Measurements from ENCODE around the gene HGFAC. TPM values are rescaled to one million over a fixed set of nuclear protein-coding genes. Genes with fewer than 3 reads are reported as not detected.

The HGFAC gene
- total and polyA plus RNA-seq, 10 of the 15 experiments (the other 5 are each of a cell fraction or from before 2014, with no cell fraction given): 0.38 TPM; not detected in 9

- TF ChIP-seq ETV6 (conservative IDR thresholded peaks at IDR 0.05 in 1 of 2, IDR thresholded peaks at IDR 0.05 in 1 of 2; ENCODE audit: borderline replicate concordance in 1 of 2, low read depth in 1 of 2): no peak
- TF ChIP-seq CHD1 (IDR thresholded peaks at IDR 0.05; ENCODE audit: low read depth, low read length): no peak
- no peak for TF ChIP-seq FOXK2 (IDR thresholded peaks at IDR 0.05)
- TF ChIP-seq FOS (IDR thresholded peaks at IDR 0.05; ENCODE audit: borderline replicate concordance, extremely low read depth, insufficient read length): no peak
Measured at GRCh38 chr4:3482707-3483106, 40.9 kb downstream of the HGFAC start (continued).

- 53% methylated on average over 22 of the region's 23 CpGs for WGBS (ENCODE audit: insufficient coverage, insufficient replicate concordance, low lambda C conversion rate, missing lambda C conversion rate)
- no TSS peak for BruUV-seq (replicated peaks)
- intact Hi-C loops (cut with micrococcal nuclease; ENCODE audit: unreplicated experiment): no loop called here
- Histone ChIP-seq H3K4me3 (no peak overlapping the region), H3K36me3 (ENCODE audit: control insufficient read depth in 2 of 2, insufficient read depth in 2 of 2, low read length in 1 of 2) (no peaks in the 10 kb centered on the region), H3K9ac (ENCODE audit: control insufficient read depth, insufficient read depth, low read length) (no peak overlapping the region), H4K20me1 (ENCODE audit: control insufficient read depth, insufficient read depth) (no peaks in the 10 kb centered on the region), H3K4me2 (ENCODE audit: control insufficient read depth, insufficient read depth) (no peak overlapping the region), H3K27me3 (replicated peaks in 1 of 2; ENCODE audit: control insufficient read depth in 2 of 2, insufficient read depth in 2 of 2, low read length in 1 of 2) (peaks cover 2 to 6% of the 10 kb centered on the region in 2 experiments; a peak in 3 of 4 replicates), H2AFZ (ENCODE audit: control insufficient read depth, low read depth, low read length) (no peak overlapping the region), H3K4me1 (ENCODE audit: control insufficient read depth, insufficient read depth, low read length) (no peaks in the 10 kb centered on the region; the same call in 1 of the 2 replicates), H3K27ac (ENCODE audit: control insufficient read depth, insufficient read depth) (no peak overlapping the region), H3K79me2 (ENCODE audit: control insufficient read depth, insufficient read depth, low read length) (no peaks in the 10 kb centered on the region), H3K9me3 (replicated peaks; ENCODE audit: control insufficient read depth, insufficient read depth, low read length) (no peaks in the 10 kb centered on the region)
- ATAC-seq: no peak
- ChIA-PET POLR2A (no interaction called here), RAD21 (ENCODE audit: unreplicated experiment) (no interaction called here), CTCF (interaction anchor here (0.8 kb wide), 1 partner anchor 9 kb away, joined by 3 read pairs; no protein-coding TSS in a partner anchor), SMC1A (ENCODE audit: uncharacterized antibody, unreplicated experiment) (no interaction called here)
- no peak for FAIRE-seq
- in situ Hi-C loops (cut with MboI): no loop called here
- DNase-seq (ENCODE audit: low read depth, low spot score): no peak
- TF ChIP-seq CBX5 (IDR thresholded peaks at IDR 0.05; ENCODE audit: low read depth): no peak
- no peak for TF ChIP-seq NR2C2 (IDR thresholded peaks at IDR 0.05; ENCODE audit: borderline replicate concordance, control insufficient read depth, insufficient read length, low read depth)
- TF ChIP-seq MAX (IDR thresholded peaks at IDR 0.05; ENCODE audit: low read depth, low read length): no peak
- TF ChIP-seq CEBPZ (IDR thresholded peaks at IDR 0.05; ENCODE audit: low read depth, low read length): no peak
- no peak for TF ChIP-seq GATAD2B (conservative IDR thresholded peaks at IDR 0.05; ENCODE audit: low read depth)
- no peak for TF ChIP-seq ZBTB33 (IDR thresholded peaks at IDR 0.05)
- no peak for TF ChIP-seq SIN3A (IDR thresholded peaks at IDR 0.05; ENCODE audit: low read depth, low read length)
- no peak for TF ChIP-seq USF1 (IDR thresholded peaks at IDR 0.05; ENCODE audit: borderline replicate concordance, extremely low read length, insufficient read depth, low read depth, low read length)
- TF ChIP-seq FOS (IDR thresholded peaks at IDR 0.05; ENCODE audit: borderline replicate concordance, extremely low read depth, insufficient read length): no peak
- TF ChIP-seq BCL11A (IDR thresholded peaks at IDR 0.05; ENCODE audit: low read depth, low read length): no peak
- TF ChIP-seq IRF4 (IDR thresholded peaks at IDR 0.05; ENCODE audit: low read depth, low read length): no peak
- TF ChIP-seq ASH2L (IDR thresholded peaks at IDR 0.05; ENCODE audit: borderline replicate concordance, low read depth): no peak
- TF ChIP-seq ESRRA (IDR thresholded peaks at IDR 0.05; ENCODE audit: low read length): no peak
Measured at GRCh38 chr4:3483471-3483921, 41.7 kb downstream of the HGFAC start.

All from GM12878 (cell line).